HG02970 (cell line): Measurements from ENCODE around the gene EXOSC5.
"Not testable (repeated sequence)": the region's sequence is repeated elsewhere in the genome, so short reads cannot be mapped to it uniquely, and the experiment has no call there.

Experiments
- ATAC-seq: cut with Tn5 transposase; IDR thresholded peaks from one replicate; pipeline ENCODE4 v1.9.1; 2021; ENCODE audit warnings: mild to moderate bottlenecking, moderate library complexity, moderate number of reproducible peaks; ENCODE audit not compliant: unreplicated experiment, low FRiP score

Gene EXOSC5

DNA sequence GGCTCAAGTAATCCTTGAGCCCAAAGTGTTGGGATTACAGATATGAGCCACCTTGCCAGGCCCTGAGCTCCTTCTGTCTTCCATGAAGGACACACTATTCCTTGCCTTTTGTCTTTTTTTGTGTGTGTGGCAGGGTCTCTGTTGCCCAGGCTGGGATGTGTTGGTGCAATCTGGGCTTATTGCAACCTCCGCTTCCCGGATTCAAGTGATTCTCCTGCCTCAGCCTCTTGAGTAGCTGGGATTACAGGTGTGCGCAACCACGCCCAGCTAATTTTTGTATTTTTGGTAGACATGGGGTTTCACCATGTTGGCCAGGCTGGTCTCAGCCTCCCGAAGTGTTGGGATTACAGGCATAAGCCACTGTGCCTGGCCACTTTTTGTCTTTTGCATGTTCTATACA lies 11.7 kb upstream of the EXOSC5 start:
- ATAC-seq, result not testable (repeated sequence)

DNA sequence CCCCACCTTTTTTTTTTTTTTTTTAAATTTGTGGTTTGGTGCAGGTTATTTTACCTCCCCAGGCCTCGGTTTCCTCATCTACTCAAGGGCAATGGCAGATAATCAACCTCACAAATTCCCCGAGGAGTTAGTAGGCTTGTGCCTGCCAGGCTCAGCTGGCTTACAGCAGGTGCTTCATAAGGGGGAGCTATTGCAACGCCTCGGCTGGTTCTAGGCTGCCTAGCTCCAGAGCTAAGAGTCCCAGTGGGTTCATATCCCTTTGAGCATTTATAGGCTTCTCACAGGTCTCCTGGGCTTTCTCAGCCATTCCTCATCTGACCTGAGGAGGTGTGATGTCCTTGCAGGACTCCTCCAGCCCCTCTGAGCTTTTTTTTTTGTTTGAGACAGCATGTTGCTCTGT lies 11.1 kb upstream of the EXOSC5 start:
- ATAC-seq, result no peak

DNA sequence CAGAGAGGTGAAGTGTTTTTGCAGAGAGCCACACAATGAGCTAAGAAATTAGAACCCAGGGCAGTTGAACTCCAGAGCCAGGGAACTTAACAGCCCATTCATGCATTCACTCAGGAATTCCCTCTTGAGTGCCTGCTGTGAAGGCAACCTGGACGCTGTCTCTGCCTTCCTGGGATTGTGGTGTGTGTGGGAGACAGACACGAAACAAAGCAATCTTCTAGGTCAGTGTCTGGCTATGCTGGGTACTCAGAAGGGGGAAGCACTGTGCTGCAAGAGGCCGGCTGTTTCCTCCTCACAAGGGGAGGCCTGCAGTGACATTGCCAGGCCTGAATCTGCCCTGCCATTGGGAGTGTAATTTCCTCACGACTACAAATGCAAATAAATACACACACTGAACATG lies 10.1 kb upstream of the EXOSC5 start:
- ATAC-seq, result no peak

DNA sequence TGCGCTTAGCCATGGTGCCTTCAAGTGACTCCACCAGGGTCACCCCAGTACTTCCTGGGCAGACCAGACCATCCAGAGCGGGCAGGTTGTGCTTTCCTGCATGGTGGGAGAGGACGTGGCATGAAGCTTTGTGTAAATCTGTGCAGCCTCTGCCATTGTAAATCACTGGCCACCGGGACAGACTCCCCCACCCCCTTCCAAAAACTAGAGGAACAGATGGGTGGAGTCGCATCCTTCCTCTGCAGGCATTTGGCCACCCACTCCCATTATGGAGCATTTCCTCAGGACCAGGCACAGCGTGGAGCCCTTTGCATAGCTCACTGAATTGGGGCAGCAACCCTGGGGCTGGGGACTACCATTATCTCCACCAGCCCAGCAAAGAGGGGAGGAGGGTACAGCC lies 8.6 kb upstream of the EXOSC5 start:
- ATAC-seq, result no peak

DNA sequence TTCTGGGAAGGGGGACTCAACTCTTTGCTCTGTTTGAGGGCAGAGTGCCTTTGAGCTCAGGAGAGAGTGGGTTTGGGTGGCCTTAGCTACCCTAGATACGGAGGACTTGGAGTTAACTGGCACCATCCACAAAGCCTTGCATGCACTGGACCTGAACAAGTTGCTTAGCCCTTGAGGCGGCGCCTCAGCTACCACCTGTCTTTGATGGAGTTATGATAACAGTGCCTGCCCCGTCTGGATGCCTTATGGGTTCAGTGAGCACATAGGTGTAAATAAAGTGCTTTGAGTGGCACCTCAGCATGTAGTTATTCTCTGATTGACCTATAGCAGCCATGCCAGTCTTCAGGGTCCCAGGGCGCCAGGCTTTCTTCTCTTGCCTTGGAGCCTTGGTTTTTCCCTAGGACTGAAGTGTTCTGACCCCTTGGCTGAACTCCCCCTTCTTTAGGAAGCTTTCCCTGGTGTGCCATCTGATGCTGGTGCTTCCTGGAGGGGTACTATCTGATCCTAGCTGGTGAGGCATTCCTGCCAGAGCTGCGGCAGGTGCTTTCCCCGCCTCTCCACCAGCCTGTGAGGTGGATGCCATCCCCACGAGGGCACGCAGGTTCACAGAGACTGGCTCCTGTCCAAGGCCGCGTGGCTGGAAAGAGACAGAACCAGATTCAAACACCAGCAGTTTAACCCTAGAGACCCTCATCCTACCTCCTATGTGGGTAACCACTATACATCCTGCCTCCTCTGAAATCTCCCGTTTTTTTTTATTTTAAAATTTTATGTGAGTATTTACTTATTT lies 6.2 kb upstream of the EXOSC5 start:
- ATAC-seq, result no peak

DNA sequence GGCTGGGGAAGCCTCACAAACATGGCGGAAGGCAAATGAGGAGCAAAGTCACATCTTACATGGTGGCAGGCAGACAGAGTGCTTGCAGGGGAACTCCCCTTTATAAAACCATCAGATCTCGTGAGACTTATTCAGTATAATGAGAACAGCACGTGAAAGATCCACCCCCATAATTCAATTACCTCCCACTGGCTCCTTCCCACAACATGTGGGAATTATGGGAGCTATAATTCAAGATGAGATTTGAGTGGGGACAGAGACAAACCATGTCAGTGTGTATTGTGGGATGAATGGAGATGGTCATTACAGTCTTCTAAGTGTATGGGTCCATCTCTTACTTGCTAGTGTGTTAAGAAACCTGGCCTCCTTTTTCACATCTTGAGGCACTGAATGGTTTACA lies 4.9 kb upstream of the EXOSC5 start:
- ATAC-seq, result no peak

DNA sequence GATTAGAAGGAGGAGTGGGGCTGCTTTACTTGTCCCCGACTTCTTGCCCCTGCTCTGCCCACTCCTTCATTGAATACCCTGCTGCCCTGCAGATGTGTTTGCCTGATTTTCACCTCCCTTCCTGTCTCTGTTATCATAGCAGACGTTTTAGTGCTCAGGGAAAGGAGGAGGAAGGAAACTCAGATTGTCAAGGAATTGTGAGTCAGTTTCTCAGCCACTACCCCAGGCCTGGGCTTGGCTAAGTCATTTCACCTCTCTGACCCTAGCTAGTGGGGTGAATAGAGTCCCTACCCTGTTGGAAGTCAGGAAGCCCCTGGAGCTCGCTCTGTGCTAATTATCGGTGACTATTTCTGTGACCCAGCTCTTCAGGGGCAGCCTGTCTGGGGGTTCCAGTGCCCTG lies 4.3 kb upstream of the EXOSC5 start:
- ATAC-seq, result no peak

DNA sequence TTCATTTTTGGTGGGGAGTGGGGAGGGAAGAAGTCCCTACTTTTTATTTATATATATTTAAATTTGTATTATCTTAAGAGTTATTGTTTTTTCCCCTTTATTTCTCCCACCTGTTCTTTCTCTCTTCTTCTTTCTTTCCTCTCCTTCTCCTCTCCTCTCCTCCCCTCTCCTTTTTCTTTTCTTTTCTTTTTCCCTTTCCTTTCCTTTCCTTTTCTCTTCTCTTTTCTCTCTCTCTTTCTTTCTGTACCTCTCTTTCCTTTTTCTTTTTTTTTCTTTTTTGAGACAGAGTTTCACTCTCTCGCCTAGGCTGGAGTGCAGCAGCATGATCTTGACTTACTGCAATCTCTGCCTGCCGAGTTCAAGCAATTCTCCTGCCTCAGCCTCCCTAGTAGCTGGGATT lies 2.4 kb upstream of the EXOSC5 start:
- ATAC-seq, result no peak

DNA sequence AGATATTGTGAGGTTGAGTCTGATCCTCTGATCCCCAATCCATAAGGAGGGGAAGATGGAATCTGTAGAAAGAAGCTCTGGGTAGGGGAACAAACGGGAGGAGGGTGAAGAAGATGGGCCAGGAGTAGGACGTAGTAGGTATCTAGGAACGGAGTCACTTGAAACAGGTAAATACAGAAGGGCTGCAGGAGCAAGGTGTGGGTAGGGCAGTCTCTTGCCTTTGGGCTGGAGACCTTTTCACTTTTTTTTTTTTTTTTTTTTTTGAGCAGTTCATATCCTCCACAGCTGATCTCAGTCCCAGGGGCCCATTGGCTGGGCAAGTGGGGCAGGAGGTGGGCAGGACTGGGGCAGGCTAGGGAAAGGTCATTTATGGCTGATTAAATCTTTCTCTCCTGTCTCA lies 1.9 kb upstream of the EXOSC5 start:
- ATAC-seq, result no peak

DNA sequence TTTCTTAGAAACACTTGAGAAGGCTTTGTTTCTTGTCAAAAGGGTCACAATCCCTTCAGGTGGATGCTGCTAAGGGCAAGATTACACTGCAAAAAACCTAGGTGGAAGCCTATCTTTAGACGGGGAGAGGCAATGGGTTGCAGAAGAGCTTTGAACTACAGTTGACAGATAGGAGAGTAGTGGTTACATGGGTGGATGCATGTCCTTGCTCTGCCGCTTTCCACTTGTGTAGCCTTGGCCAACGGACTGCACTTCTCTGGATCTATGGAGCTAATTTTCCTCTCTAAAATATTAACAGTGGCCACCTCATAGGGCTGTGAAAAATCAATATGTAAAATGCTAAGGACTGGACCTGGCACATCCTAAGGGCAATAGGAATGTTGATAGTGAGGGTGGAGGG lies 1.4 kb upstream of the EXOSC5 start:
- ATAC-seq, result no peak

DNA sequence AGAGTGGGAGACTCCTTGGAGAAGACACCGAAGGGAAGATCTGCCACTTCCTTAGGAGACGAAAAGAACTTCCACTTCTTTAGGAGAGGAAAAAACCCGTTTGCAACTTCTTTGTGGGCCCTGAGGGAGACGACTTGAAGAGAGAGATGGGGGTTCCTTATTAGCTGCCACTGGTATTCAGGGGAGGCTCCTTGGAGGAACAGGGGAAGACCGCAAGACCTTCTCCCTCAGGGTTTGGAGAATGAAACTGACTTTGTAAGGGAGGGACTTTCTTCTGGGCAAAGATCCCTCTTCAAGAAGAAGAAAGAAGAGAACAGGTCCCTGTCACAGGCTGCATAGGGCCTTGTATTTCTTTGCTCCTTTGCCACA lies 875 bp upstream of the EXOSC5 start:
- ATAC-seq, result no peak

DNA sequence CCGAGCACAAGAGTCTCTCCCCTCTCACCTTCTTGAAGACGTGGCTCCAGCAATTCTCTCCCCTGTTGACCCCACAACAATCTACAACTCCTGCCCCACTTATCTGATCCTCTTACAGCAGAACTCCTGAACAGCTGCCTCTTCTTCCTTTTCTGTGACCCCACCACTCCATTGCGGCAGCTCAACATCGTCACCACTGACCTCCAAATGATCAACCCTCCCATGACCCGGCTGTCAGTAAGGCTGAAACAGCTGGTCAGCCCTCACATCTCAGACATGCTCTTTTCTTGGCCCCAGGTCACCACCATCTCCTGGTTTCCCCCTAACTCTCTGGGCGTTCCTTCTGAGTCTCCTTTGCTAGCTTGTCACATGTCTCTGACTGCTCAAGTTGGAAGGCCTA lies 1.8 kb downstream of the EXOSC5 start:
- no peak for ATAC-seq

DNA sequence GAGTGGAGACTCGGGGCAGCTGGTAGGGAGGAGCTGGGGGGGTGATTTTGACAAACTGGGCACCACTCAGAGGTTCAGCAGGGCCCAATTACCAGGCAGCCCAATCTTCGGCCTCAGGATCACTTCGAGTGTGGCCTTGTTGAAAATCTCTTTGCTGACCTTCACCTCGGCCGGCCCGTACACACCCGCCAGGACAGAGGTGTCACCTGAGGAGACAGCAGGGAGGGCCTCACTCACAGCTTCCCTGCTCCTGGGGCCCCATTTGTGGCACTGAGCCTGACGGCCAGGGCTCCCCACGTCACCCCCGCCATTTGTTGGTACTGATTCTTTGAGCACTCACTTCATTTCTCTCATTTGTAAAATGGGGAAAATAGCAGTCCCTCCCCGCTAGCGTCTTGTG lies 4.4 kb downstream of the EXOSC5 start:
- ATAC-seq, result no peak

DNA sequence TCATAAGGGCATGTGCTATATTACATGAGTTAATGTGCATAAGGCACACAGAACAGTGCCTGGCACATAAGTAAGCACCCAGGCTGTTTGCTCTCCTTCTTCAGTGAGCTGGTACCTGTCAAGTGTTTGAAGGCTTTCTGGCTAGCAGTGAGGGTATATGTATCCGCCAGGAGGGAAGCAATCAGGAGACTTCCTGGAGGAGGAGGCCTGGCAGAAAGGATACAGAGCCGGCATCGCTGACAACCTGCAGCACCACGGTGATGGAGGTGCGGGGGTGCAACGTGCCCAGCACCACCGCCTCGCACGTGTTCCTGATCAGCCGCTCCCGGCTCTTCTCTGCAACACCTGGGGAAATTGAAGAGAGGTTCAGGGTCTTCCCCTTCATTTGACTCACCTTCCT lies 5.5 kb downstream of the EXOSC5 start:
- no peak for ATAC-seq

DNA sequence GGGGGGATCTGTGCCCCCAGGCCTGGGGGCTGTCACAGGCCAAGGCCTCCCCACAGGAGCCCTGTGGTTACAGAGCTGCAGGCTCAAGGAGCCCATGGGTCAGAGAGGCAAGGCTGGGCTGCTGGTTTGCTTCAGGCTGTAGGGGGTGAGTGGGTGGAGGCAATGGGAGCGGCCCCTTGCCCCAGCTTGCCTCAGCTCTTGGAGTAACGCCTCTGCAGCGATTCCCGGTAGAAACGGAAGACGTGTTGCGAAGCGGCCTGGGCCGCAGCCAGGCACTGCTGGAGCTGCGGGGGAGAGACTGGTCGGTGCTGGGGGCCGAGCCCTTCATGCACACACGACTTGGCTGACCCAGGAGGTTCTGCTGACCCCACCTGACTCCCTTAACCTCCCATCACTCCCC lies 10.7 kb downstream of the EXOSC5 start:
- no peak for ATAC-seq

DNA sequence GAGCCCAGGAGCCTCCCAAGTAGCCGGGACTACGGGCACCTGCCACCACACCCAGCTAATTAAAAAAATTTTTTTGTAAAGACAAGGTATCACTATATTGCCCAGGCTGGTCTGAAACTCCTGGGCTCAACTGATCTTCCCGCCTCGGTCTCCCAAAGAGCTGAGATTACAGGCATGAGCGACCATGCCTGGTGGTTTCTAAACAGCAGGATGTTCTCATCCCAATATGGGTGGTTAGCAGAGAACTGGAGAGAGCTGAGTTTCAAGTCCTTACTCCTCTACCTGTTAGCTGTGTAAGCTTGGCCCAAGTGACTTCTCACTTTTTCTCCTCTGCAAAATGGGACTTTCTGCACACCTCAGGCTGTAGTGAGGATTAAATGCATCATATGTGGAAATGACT lies 12.8 kb downstream of the EXOSC5 start:
- ATAC-seq, result no peak

DNA sequence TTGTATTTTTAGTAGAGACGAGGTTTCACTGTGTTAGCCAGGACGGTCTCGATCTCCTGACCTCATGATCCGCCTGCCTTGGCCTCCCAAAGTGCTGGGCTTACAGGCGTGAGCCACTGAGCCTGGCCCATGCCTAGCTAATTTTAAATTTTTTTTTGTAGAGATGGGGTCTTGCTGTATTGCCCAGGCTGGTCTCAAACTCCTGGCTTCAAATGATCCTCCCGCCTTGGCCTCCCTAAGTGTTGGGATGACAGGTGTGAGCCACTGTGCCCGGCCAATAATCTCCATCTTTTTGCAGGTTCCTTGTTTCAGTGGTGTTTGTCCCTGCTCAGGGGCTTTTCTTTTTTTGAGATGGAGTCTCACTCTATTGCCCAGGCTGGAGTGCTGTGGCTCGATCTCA lies 15.6 kb downstream of the EXOSC5 start:
- not testable (repeated sequence) for ATAC-seq

DNA sequence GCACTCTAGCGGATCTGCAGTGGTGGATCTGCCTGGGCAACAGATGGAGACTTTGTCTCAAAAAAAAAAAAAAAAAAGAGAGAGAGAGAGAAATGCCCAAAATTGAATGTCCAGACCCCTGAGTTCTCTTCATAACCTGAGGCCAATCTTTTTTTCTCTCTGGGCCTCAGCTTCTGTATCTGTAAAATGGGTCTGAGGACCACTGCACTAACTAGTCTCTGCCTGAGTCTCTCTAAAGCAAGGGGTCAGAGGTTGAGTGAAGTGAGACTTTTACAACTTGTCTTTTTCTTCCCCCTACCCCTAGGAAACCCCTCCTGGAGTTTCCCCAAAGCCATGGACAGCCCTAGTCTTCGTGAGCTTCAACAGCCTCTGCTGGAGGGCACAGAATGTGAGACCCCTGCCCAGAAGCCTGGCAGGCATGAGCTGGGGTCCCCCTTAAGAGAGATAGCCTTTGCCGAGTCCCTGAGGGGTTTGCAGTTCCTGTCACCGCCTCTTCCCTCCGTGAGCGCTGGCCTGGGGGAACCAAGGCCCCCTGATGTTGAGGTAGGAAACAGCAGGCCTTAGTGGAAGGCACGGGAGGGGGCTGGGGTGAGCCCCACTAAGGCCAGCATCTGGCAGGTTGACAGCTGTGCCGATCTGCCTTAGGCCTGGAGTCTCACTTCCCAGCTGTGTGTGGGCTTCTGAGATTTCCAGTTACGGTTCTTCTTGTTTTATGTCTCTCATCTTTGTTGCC lies 19.0 kb downstream of the EXOSC5 start:
- ATAC-seq, result no peak

DNA sequence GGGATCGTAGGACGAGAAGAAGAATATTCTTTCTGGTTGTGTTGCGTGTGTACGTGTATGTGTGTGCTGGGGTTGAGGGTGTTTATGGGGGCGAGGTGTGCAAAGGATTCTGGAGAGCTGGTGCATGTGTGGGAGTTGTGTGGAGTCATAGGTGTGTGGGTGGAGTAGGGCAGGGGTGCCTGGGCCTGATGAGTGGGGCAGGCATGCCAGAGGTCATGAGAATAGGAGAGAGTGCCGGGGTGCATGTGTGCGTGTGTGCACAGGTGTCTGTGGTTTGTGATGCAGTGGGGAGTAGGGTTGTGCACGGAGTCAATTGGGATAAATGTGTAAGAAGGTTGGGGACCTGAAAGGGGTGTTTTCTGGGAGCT lies 20.2 kb downstream of the EXOSC5 start:
- ATAC-seq, result no peak

DNA sequence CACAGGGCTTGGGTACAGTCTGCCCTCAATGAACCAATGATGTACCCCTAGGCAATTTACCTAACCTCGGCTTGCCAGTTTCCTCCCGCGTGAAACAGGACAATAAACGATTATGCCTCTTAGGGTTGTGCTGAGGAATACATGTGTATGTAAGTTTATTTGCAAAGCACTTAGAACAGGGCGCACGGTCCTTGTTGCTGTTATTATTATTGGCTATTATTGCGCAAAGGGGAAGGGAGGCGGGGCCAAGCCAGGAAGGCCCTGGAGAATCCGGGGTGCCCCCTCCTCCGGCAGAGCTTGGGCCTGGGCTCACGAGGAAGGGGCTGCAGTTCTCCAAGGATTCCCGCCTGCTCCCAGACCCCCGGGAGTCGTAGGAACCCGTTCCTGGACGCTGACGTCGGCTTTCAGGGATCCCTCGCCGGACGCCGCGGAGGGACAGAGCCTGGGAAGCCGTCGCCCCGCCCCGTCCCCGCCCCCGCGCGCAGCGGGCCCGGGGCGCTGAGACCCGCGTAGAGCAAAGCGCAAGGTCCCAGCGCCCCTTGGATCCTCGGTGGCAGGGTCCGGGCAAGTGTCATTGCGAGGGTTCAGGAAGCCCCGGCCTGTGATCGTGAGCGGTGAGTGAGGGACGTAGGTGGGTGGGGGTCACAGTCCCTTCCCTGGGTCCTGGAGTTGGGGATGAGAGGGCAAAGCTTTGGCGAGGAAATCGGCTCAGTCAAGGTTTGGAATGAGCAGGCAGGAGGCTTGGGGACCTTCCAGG lies 20.7 kb downstream of the EXOSC5 start, which contains the start of gene TMEM91:
TSS of gene TMEM91 (plus strand) at position 293 of the 757 bp plus-strand sequence. CDS start 1,777 bp downstream, outside the sequence.
- no peak for ATAC-seq

DNA sequence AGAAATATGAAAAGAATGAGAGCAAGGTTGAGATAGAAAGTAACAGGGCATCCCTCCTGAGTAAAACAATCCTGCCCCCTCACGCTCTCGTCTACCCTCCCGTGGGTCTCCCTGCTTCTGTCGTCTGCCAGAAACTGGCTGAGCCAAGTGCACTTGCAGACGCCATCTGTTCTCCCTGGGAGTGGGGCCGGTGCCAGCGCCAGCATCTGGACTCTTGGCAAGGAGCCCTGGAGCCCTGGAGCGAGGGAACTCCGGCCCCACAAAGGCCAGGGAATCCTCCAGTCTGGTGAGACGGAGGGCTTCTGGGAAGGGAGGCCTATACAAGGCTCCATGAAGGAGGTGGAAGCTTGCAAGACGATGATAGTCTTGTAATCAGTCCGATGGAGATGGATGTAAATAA lies 23.2 kb downstream of the EXOSC5 start:
- no peak for ATAC-seq
